NCI-H526 treated with DMSO at 0.1 percent for 48 hours (cell line): ENCODE measurements around the gene TIMM8B.
"Not testable (repeated sequence)": the region's sequence is repeated elsewhere in the genome, so short reads cannot be mapped to it uniquely, and the experiment has no call there.

Experiments used
- DNase-seq: peaks from one replicate; lab custom pipeline; 2025; lab: John Stamatoyannopoulos, UW

Gene TIMM8B

DNA sequence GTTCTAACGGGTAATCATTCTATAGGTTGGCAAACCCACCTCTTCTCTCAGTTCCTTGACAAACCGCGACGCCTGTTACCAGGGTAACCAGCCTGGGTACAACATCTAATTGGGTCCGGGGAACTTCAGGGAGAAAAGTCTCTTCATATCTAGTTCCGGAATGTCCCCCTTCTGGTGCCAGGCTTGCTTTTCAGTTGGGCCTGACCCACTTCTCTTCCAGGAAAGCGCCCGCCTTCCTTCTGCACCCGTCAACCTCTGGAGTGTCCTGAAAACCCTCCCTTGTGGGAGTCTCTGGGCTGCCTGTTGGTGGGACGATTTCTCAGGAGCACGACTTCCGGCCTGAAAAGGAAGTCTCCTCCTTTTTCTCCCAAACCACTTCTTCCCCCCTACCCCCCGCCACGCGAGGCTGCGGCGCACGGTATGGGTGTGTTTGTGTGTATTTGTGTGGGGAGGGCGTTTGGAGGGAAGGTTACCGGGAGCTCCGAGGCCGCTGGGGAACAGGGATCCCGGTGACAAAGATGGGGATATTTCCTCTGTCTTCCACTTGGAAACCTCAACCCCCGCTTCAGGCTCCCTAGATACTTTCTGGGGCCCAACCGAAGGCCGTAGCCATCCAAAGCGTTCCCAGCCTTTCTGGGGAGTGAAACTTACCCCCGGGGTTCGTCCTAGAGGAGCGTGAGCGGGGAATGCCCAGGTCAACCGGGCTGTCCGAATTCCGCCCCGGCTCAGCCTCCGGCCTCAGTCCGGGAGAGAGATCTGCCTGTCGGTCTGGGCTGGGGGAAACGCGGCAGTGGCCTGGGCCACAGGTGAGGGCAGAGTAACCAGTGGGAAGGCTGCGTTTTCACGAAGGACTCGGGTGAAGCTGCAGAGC lies 12.4 kb downstream of the TIMM8B start, which contains the start of the genes NKAPD1 and PIH1D2:
Gene NKAPD1, plus strand, starts transcription at position 359 of the 871 bp plus-strand sequence. CDS start 1,276 bp downstream, outside the sequence.
Gene PIH1D2, minus strand, starts transcription at position 77 of the 871 bp plus-strand sequence. CDS start 843 bp downstream, outside the sequence.
- DNase-seq = peak; percentile 97

DNA sequence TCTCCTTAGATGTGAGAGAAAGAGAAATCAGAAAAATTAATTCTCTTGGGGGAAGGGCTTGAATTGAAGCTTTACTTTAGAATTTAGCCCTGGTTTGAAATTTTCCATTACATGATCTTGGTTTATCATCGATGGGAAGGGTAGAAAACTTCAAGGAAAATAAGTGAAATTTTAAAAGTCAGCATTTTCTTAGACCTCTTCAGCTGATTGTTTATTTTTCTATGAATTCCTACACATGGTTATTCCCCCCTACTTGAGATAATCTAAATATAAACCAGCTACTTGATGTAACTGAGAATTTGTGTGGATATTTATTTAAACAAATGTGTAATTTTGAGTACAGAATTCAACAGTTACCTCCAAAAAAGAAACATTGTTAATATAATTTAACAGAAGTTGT lies 23.6 kb downstream of the TIMM8B start:
- DNase-seq = no peak

DNA sequence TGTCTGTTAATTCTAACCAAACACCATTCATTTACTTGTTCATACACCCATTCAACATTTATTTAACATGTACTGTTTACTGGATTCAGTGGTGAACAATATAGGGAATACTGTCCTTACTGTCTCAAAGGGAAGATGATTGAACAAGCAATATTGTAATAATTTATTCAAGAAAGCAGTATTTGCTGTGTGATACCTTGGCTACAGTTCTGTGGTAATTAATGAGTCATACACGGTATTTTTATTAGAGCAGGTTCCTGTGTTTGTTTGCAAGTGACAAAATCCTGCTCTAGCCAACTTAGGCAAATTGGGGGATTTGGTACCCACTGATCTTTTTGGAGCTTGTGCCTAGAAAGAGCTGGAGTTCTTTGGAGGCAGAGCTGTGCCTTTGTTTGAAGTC lies 28.5 kb downstream of the TIMM8B start:
- no peak for DNase-seq

DNA sequence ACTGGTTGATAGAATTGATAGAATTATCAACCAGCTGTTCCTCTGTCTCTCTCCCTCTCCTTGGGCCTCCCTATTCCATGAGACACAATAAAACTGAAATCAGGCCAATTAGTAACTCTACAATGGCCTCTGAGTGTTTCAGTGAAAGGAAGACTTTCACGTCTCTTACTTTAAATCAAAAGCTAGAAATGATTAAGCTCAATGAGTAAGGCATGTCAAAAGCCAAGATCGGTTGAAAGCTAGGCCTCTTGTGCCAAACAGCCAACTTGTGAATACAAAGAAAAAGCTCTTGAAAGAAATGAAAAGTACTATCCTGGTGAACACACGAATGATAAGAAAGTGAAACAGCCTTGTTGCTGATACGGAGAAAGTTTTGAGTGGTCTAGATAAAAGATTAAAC lies 29.4 kb downstream of the TIMM8B start:
- no peak for DNase-seq

DNA sequence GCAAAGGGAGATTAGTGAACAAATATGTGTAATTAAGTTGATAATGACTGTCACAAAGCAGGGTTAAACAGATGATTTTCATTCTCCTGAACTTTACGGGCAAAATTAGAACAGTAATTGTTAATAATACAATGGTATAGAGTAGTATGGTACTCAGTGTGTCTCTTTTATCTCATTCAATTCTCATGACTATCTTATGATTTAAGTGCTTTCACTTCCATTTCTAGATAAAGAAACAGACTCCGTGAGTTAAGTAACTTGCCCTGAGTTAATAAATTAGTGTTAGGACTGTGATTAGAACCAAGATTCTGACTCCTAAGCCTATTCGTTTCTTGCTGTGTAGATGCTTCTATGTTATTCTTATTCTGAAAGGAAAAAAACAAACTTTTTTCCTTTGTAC lies 34.8 kb downstream of the TIMM8B start:
- no peak for DNase-seq

DNA sequence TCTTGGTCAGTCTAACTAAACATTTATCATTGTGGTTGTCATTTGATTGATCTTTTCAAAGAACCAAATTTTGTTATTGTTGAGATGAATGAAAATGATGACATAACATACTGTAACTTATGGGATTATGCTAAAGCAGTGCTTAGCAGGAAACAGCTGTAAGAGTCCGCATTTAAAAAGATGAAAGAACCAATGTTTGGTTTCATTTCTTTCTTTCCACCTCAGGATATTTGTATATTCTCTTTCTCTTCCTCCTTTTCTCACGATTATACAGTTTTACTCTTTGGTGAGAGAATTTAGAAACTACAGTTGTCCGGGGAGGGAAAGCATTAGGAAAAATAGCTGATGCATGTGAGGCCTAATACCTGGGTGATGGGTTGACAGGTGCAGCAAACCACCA lies 35.8 kb downstream of the TIMM8B start:
- no peak for DNase-seq

DNA sequence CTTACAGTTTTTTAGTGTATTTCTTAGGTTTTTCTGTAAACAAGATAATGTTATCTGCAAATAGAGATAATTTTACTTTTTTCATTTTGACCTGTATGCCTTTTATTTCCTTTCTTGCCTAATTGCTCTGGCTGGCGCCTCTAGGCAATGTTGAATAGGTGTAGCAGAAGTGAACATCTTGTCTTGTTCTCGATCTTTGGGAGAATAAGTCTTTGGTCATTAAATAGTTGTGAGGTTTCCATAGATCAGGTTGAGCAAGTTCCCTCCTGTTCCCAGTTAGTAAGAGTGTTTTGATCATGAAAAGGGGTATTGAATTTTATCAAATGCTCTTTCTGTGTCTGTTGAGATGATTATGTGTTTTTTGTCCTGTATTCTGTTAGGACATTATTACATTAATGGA lies 36.8 kb downstream of the TIMM8B start:
- no peak for DNase-seq

DNA sequence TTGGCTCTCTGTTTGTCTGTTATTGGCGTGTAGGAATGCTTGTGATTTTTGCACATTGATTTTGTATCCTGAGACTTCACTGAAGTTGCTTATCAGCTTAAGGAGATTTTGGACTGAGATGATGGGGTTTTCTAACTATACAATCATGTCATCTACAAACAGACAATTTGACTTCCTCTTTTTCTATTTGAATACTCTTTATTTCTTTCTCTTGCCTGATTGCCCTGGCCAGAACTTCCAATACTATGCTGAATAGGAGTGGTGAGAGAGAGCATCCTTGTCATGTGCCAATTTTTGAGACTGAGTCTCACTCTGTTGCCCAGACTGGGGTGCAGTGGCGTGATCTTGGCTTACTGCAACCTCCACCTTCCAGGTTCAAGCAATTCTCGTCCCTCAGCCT lies 38.3 kb downstream of the TIMM8B start:
- DNase-seq = not testable (repeated sequence)

DNA sequence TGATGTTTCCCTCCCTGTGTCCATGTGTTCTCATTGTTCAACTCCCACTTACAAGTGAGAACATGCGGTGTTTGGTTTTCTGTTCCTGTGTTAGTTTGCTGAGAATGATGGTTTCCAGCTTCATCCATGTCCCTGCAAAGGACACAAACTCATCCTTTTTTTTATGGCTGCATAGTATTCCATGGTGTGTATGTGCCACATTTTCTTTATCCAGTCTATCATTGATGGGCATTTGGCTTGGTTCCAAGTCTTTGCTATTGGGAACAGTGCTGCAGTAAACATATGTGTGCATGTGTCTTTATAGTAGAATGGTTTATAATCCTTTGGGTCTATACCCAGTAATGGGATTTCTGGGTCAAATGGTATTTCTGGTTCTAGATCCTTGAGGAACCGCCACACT lies 39.9 kb downstream of the TIMM8B start:
- not testable (repeated sequence) for DNase-seq

DNA sequence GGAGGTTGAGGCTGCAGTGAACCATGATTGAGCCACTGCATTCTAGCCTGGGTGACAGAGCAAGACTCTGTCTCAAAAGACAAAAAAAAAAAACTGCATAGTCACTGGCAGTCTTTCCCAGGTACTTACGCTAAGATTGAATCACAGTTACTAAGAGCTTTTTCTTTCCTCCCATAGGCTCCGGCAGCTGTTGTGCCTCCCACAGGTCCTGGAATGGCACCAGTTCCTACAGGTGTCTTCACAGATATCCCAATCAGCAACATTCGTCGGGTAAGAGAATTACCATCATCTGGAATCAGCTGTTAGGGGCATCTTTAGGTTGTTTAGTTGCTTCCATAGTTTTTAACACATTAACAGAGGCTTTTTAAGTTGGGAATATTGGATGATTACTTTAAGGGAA lies 41.6 kb downstream of the TIMM8B start:
- DNase-seq = no peak

DNA sequence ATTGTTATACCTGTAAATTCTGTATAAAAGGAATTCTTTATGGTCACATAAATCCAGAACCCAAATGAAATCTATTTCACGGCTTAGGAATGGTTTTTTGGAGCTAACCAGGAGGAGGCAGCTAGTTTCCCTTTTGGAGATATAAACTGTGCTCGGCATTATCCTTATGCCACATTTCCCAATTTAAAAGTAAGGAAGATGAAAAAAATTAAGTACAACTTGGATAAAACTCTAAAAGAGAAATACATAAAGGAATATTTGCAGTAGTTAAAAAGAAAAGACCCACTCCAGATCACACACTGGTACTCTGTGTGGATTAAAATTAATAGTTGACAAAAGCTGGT lies 43.6 kb downstream of the TIMM8B start:
- DNase-seq = no peak

DNA sequence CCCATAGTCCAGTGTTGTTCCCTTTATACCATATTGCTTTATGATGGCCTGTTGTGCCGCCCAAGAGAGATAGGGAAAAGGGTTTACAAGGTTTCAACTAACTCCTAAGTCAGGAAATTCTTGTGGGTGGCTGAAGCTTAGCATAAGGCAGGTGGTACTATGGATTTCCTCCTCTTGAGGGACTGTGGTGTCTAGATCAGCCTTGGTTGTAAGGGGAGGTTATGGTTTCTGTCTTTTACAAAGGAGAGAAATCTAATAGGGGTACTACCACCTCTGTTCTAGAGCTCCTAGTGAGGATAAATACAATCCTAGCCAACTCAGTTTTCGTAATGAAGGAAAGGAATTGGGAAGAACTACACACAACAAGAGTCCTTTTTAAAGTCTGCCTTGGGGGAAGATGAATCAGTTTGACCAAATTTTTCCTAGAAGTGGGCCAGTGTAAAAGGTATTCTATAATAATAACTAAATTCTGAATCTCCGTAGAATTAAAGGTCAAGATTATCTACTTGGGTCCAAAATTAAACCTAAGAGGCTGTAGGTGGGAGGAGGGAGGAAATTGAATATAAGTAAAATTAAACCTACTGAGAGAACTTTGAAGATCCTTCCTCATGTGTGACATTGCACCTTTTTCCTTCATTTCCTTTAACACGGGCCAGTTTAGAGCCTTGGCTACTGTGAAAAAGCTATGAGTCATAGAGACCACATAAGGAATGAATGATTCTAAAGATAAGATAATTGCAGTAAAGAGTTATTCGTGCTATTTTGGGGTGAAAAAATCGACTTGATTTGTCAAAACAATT lies 44.2 kb downstream of the TIMM8B start:
- DNase-seq = no peak

DNA sequence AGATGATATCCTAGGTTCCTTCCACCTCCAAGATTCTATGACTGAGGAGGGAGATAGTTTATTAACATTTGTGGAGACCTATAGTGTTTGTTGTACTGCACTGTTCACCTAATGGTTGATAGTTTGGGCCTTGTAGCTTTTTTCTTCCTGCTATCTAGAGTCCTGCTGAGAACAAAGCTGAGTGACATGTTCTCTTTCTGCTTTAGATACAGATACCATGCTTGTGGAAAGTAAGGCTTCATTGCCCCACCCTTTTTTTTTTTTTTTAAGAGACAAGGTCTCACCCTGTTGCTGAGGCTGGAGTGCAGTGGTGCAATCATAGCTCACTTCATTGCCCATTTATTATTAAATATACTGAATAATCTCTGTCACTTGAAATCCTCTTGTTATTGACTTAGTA lies 49.0 kb downstream of the TIMM8B start:
- DNase-seq = no peak
